Esophagus muscularis mucosa (tissue), 4 donors: Measurements from ENCODE around the gene CRYL1.

ENCODE experiments used
- CTCF ChIP-seq, 3 experiments: fragments of 200-600 bp in 2 of 3; fragments of 450-650 bp in 1 of 3; sonication (generic) in 2 of 3; IDR thresholded peaks; one replicate each; pipeline ENCODE4 v1.5.1; 2017 to 2019; ENCODE audit warnings: antibody characterized with exemption in 3 of 3, mild to moderate bottlenecking in 2 of 3, moderate library complexity in 1 of 3
- EP300 ChIP-seq: sonication (generic); formaldehyde crosslinking; IDR thresholded peaks from one replicate; pipeline ENCODE4 v1.6.1; 2017; ENCODE audit warnings: antibody characterized with exemption
- POLR2AphosphoS5 ChIP-seq, 2 donors: sonication (generic); formaldehyde crosslinking; IDR thresholded peaks; one replicate each; pipeline ENCODE4 v1.6.1; 2017; ENCODE audit warnings: antibody characterized with exemption in 2 of 2

- no peak for TF ChIP-seq CTCF (IDR thresholded peaks at IDR 0.05)
- no peak for TF ChIP-seq POLR2AphosphoS5 (IDR thresholded peaks at IDR 0.05)
- TF ChIP-seq EP300 = no peak
Observed at GRCh38 chr13:20358022-20358421, 167.6 kb downstream of the CRYL1 start.
